Measurements from ENCODE around the gene CERCAM. TPM values are rescaled to one million over a fixed set of nuclear protein-coding genes. Genes with fewer than 3 reads are reported as not detected.
A peak's percentile ranks its signal among the peaks of the same experiment; 100 is the strongest.
"Not testable (repeated sequence)": the region's sequence is repeated elsewhere in the genome, so short reads cannot be mapped to it uniquely, and the experiment has no call there.

The CERCAM gene
- total RNA-seq, 1 experiment from 2014 or later, result 12.2 TPM

- not testable (repeated sequence) for H3K9me3 ChIP-seq (ENCODE audit: low read length); H2AFZ ChIP-seq (ENCODE audit: low read length)
Measured at GRCh38 chr9:128446505-128446904, 25.8 kb downstream of the CERCAM start.

GRCh38 chr9:128448746-128449145, 28.1 kb downstream of the CERCAM start:
- H3K9me2 ChIP-seq (replicated peaks; ENCODE audit: insufficient read depth, low read length), result no peaks in the 10 kb centered on the region
- no peak overlapping the region for H3K4me3 ChIP-seq (ENCODE audit: low read length)
- DNase-seq, result no peak
- H3K27ac ChIP-seq (ENCODE audit: low read length), result no peak overlapping the region
- no peaks in the 10 kb centered on the region for H3K36me3 ChIP-seq (ENCODE audit: insufficient read depth, low read length)
- no peaks in the 10 kb centered on the region for H3K4me1 ChIP-seq (ENCODE audit: low read length)
- no peak overlapping the region for H3K9ac ChIP-seq (ENCODE audit: low read length)
- no peaks in the 10 kb centered on the region for H3K9me3 ChIP-seq (ENCODE audit: low read length)
- no peaks in the 10 kb centered on the region for H4K20me1 ChIP-seq (ENCODE audit: insufficient read depth, low read depth, low read length)
- no peaks in the 10 kb centered on the region for H3K79me2 ChIP-seq (ENCODE audit: low read length)
- H3K27me3 ChIP-seq (ENCODE audit: low read length), result no peaks in the 10 kb centered on the region
- H3K4me2 ChIP-seq (ENCODE audit: low read depth, low read length, poor library complexity, severe bottlenecking), result no peak overlapping the region
- no peak overlapping the region for H2AFZ ChIP-seq (ENCODE audit: low read length)

More at GRCh38 chr9:128446505-128446904, 25.8 kb downstream of the CERCAM start:
- not testable (repeated sequence) for H3K4me1 ChIP-seq (ENCODE audit: low read length); H3K4me2 ChIP-seq (ENCODE audit: low read depth, low read length, poor library complexity, severe bottlenecking); H3K79me2 ChIP-seq (ENCODE audit: low read length); H3K4me3 ChIP-seq (ENCODE audit: low read length); H3K9me2 ChIP-seq (replicated peaks; ENCODE audit: insufficient read depth, low read length); DNase-seq; H3K27me3 ChIP-seq (ENCODE audit: low read length); H4K20me1 ChIP-seq (ENCODE audit: insufficient read depth, low read depth, low read length); H3K36me3 ChIP-seq (ENCODE audit: insufficient read depth, low read length); H3K9ac ChIP-seq (ENCODE audit: low read length); H3K27ac ChIP-seq (ENCODE audit: low read length)

- no peak for DNase-seq
- Histone ChIP-seq H3K4me3 (ENCODE audit: low read length) (no peak overlapping the region), H4K20me1 (ENCODE audit: insufficient read depth, low read depth, low read length) (no peaks in the 10 kb centered on the region), H3K4me1 (ENCODE audit: low read length) (peaks cover 13% of the 10 kb centered on the region), H3K79me2 (ENCODE audit: low read length) (peaks cover 28% of the 10 kb centered on the region), H3K9me3 (ENCODE audit: low read length) (no peaks in the 10 kb centered on the region), H3K9ac (ENCODE audit: low read length) (no peak overlapping the region), H3K27me3 (ENCODE audit: low read length) (no peaks in the 10 kb centered on the region), H3K9me2 (replicated peaks; ENCODE audit: insufficient read depth, low read length) (no peaks in the 10 kb centered on the region), H3K4me2 (ENCODE audit: low read depth, low read length, poor library complexity, severe bottlenecking) (no peak overlapping the region), H2AFZ (ENCODE audit: low read length) (no peak overlapping the region), H3K36me3 (ENCODE audit: insufficient read depth, low read length) (no peaks in the 10 kb centered on the region), H3K27ac (ENCODE audit: low read length) (no peak overlapping the region)
Measured at GRCh38 chr9:128454991-128455390, 34.3 kb downstream of the CERCAM start.

GRCh38 chr9:128455849-128456612, 35.4 kb downstream of the CERCAM start, which contains the start of gene ODF2:
Gene ODF2 (plus strand): TSS chr9:128456006. CDS start chr9:128456092, 86 bp downstream.
- Histone ChIP-seq H2AFZ (ENCODE audit: low read length) (peak within 1 kb of the TSS; percentile 92), H3K4me2 (ENCODE audit: low read depth, low read length, poor library complexity, severe bottlenecking) (peak within 1 kb of the TSS; percentile 94)

GRCh38 chr9:128456613-128457061, 36.0 kb downstream of the CERCAM start:
- Histone ChIP-seq H3K27ac (ENCODE audit: low read length) (peak overlapping the region; percentile 87), H3K9me2 (replicated peaks; ENCODE audit: insufficient read depth, low read length) (no peaks in the 10 kb centered on the region), H3K4me2 (ENCODE audit: low read depth, low read length, poor library complexity, severe bottlenecking) (peak overlapping the region; percentile 94), H3K27me3 (ENCODE audit: low read length) (no peaks in the 10 kb centered on the region), H4K20me1 (ENCODE audit: insufficient read depth, low read depth, low read length) (no peaks in the 10 kb centered on the region), H3K79me2 (ENCODE audit: low read length) (peaks cover 28% of the 10 kb centered on the region), H3K36me3 (ENCODE audit: insufficient read depth, low read length) (peaks cover 11% of the 10 kb centered on the region; the same call in 1 of the 2 replicates), H3K4me1 (ENCODE audit: low read length) (peaks cover 13% of the 10 kb centered on the region), H3K9ac (ENCODE audit: low read length) (peak overlapping the region; percentile 98), H3K9me3 (ENCODE audit: low read length) (no peaks in the 10 kb centered on the region), H2AFZ (ENCODE audit: low read length) (peak overlapping the region; percentile 92), H3K4me3 (ENCODE audit: low read length) (peak overlapping the region; percentile 93)
- DNase-seq, result peak; percentile 89

More at GRCh38 chr9:128455849-128456612, 35.4 kb downstream of the CERCAM start, which contains the start of gene ODF2:
- Histone ChIP-seq H3K27me3 (ENCODE audit: low read length) (no peaks in the 10 kb centered on the region), H4K20me1 (ENCODE audit: insufficient read depth, low read depth, low read length) (no peaks in the 10 kb centered on the region), H3K36me3 (ENCODE audit: insufficient read depth, low read length) (peaks cover 9% of the 10 kb centered on the region; the same call in 1 of the 2 replicates), H3K4me3 (ENCODE audit: low read length) (peak within 1 kb of the TSS; percentile 93), H3K9me3 (ENCODE audit: low read length) (no peaks in the 10 kb centered on the region), H3K4me1 (ENCODE audit: low read length) (peaks cover 13% of the 10 kb centered on the region), H3K27ac (ENCODE audit: low read length) (peak within 1 kb of the TSS; percentile 87), H3K79me2 (ENCODE audit: low read length) (peaks cover 28% of the 10 kb centered on the region), H3K9ac (ENCODE audit: low read length) (peak within 1 kb of the TSS; percentile 98), H3K9me2 (replicated peaks; ENCODE audit: insufficient read depth, low read length) (no peaks in the 10 kb centered on the region)
- DNase-seq, result peak; percentile 100

GRCh38 chr9:128457207-128457606, 36.5 kb downstream of the CERCAM start:
- Histone ChIP-seq H3K4me2 (ENCODE audit: low read depth, low read length, poor library complexity, severe bottlenecking) (peak overlapping the region; percentile 94), H3K27ac (ENCODE audit: low read length) (peak overlapping the region; percentile 87), H3K4me1 (ENCODE audit: low read length) (peaks cover 13% of the 10 kb centered on the region), H3K9ac (ENCODE audit: low read length) (peak overlapping the region; percentile 98), H3K79me2 (ENCODE audit: low read length) (peaks cover 28% of the 10 kb centered on the region), H2AFZ (ENCODE audit: low read length) (peak overlapping the region; percentile 92; the same call in 1 of the 2 replicates), H3K27me3 (ENCODE audit: low read length) (no peaks in the 10 kb centered on the region), H4K20me1 (ENCODE audit: insufficient read depth, low read depth, low read length) (no peaks in the 10 kb centered on the region), H3K9me2 (replicated peaks; ENCODE audit: insufficient read depth, low read length) (no peaks in the 10 kb centered on the region), H3K4me3 (ENCODE audit: low read length) (peak overlapping the region; percentile 93), H3K36me3 (ENCODE audit: insufficient read depth, low read length) (peaks cover 16% of the 10 kb centered on the region; the same call in 1 of the 2 replicates), H3K9me3 (ENCODE audit: low read length) (no peaks in the 10 kb centered on the region)
- no peak for DNase-seq

- no peak for DNase-seq
- no peaks in the 10 kb centered on the region for H3K9me2 ChIP-seq (replicated peaks; ENCODE audit: insufficient read depth, low read length)
- peaks cover 27% of the 10 kb centered on the region for H3K36me3 ChIP-seq (ENCODE audit: insufficient read depth, low read length)
- no peak overlapping the region for H3K4me3 ChIP-seq (ENCODE audit: low read length)
- H3K4me1 ChIP-seq (ENCODE audit: low read length), result peaks cover 13% of the 10 kb centered on the region
- no peak overlapping the region for H3K27ac ChIP-seq (ENCODE audit: low read length)
- H3K79me2 ChIP-seq (ENCODE audit: low read length), result peaks cover 28% of the 10 kb centered on the region
- H3K9me3 ChIP-seq (ENCODE audit: low read length), result no peaks in the 10 kb centered on the region
- no peak overlapping the region for H3K4me2 ChIP-seq (ENCODE audit: low read depth, low read length, poor library complexity, severe bottlenecking)
- H4K20me1 ChIP-seq (ENCODE audit: insufficient read depth, low read depth, low read length), result no peaks in the 10 kb centered on the region
- no peaks in the 10 kb centered on the region for H3K27me3 ChIP-seq (ENCODE audit: low read length)
- no peak overlapping the region for H3K9ac ChIP-seq (ENCODE audit: low read length)
- no peak overlapping the region for H2AFZ ChIP-seq (ENCODE audit: low read length)
Measured at GRCh38 chr9:128459011-128459410, 38.4 kb downstream of the CERCAM start.

GRCh38 chr9:128469070-128469469, 48.4 kb downstream of the CERCAM start:
- H3K27ac ChIP-seq (ENCODE audit: low read length), result no peak overlapping the region
- no peak overlapping the region for H3K4me2 ChIP-seq (ENCODE audit: low read depth, low read length, poor library complexity, severe bottlenecking)
- H3K36me3 ChIP-seq (ENCODE audit: insufficient read depth, low read length), result peaks cover 21% of the 10 kb centered on the region
- H3K4me1 ChIP-seq (ENCODE audit: low read length), result peaks cover 16% of the 10 kb centered on the region
- DNase-seq, result no peak
- no peak overlapping the region for H3K9ac ChIP-seq (ENCODE audit: low read length)
- H4K20me1 ChIP-seq (ENCODE audit: insufficient read depth, low read depth, low read length), result no peaks in the 10 kb centered on the region
- no peak overlapping the region for H2AFZ ChIP-seq (ENCODE audit: low read length)
- H3K79me2 ChIP-seq (ENCODE audit: low read length), result no peaks in the 10 kb centered on the region
- no peaks in the 10 kb centered on the region for H3K27me3 ChIP-seq (ENCODE audit: low read length)
- H3K9me3 ChIP-seq (ENCODE audit: low read length), result no peaks in the 10 kb centered on the region
- no peaks in the 10 kb centered on the region for H3K9me2 ChIP-seq (replicated peaks; ENCODE audit: insufficient read depth, low read length)
- H3K4me3 ChIP-seq (ENCODE audit: low read length), result no peak overlapping the region

All from Karpas-422 (cell line).